Chondrocyte (in vitro differentiated cells): Measurements from ENCODE around the gene COQ2. TPM values are rescaled to one million over a fixed set of nuclear protein-coding genes. Genes with fewer than 3 reads are reported as not detected.

Source experiments
- DNase-seq: peaks from one replicate; pipeline ENCODE4 v3.0.0; 2021; ENCODE audit warnings: mixed read lengths, low spot score
- H3K27ac Mint-ChIP-seq: one replicate; pipeline ENCODE4 v1.8.0; 2021; ENCODE audit warnings: mild to moderate bottlenecking, moderate library complexity, mixed read lengths; ENCODE audit not compliant: unreplicated experiment
- H3K27me3 Mint-ChIP-seq: 2 replicates; pipeline ENCODE4 v1.8.0; 2021; ENCODE audit warnings: low read depth, mixed read lengths
- H3K36me3 Mint-ChIP-seq: 2 replicates; pipeline ENCODE4 v1.8.0; 2021; ENCODE audit warnings: low read depth, mixed read lengths
- H3K4me1 Mint-ChIP-seq: 2 replicates; pipeline ENCODE4 v1.8.0; 2021; ENCODE audit warnings: low read depth, mild to moderate bottlenecking, mixed read lengths
- H3K4me3 Mint-ChIP-seq: one replicate; pipeline ENCODE4 v1.8.0; 2021; ENCODE audit warnings: mild to moderate bottlenecking, moderate library complexity, mixed read lengths; ENCODE audit not compliant: unreplicated experiment
- H3K9me3 Mint-ChIP-seq: 2 replicates; pipeline ENCODE4 v1.8.0; 2021; ENCODE audit warnings: low read depth, mixed read lengths
- CTCF ChIP-seq: fragments of 200-600 bp; sonication (generic); IDR thresholded peaks from 2 replicates; pipeline ENCODE4 v1.5.0; 2021; ENCODE audit warnings: antibody characterized with exemption, mild to moderate bottlenecking, moderate library complexity
- total RNA-seq: library from RNA; stranded (reverse); gene quantifications from 3 replicates; pipeline ENCODE4 v1.2.1, GENCODE V29; 2021

The COQ2 gene
- total RNA-seq, 1 donor from 2014 or later: 8.5 TPM

- Mint-ChIP-seq H3K27me3 (peaks cover 18% of the 10 kb centered on the region), H3K4me3 (no peak overlapping the region), H3K4me1 (no peaks in the 10 kb centered on the region), H3K27ac (no peak overlapping the region), H3K9me3 (no peaks in the 10 kb centered on the region), H3K36me3 (no peaks in the 10 kb centered on the region)
- DNase-seq: no peak
- no peak for TF ChIP-seq CTCF
Measured at GRCh38 chr4:83323136-83323535, 38.5 kb upstream of the COQ2 start.

GRCh38 chr4:83320548-83320947 is 36.0 kb upstream of the COQ2 start:
- no peak for DNase-seq
- Mint-ChIP-seq H3K4me3 (no peak overlapping the region), H3K27me3 (peaks cover 15% of the 10 kb centered on the region), H3K27ac (no peak overlapping the region), H3K9me3 (no peaks in the 10 kb centered on the region), H3K4me1 (no peaks in the 10 kb centered on the region), H3K36me3 (no peaks in the 10 kb centered on the region)
- TF ChIP-seq CTCF: no peak

DNA sequence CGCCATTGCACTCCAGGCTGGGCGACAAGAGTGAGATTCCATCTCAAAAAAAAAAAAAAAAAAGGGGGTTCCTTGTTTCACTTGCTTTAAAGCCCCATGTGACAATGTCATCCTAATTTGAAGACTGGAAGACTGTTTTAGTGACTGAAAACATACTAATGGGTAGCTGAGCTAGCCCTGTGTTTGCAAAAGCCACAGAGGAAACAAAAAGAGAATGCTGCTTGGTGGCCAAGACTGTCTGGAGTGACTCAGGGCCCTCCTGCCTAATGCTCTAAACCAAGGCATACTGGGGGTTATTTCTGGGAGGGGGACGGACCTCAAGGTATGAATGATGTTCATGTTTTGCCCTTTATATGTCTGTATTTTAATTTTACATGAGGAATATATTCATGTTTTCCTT is 34.1 kb upstream of the COQ2 start:
- TF ChIP-seq CTCF: no peak
- Mint-ChIP-seq H3K4me1 (no peaks in the 10 kb centered on the region), H3K9me3 (no peaks in the 10 kb centered on the region), H3K27me3 (peaks cover 13% of the 10 kb centered on the region), H3K27ac (no peak overlapping the region), H3K36me3 (no peaks in the 10 kb centered on the region), H3K4me3 (no peak overlapping the region)
- no peak for DNase-seq

- no peaks in the 10 kb centered on the region for H3K36me3 Mint-ChIP-seq
- no peak for DNase-seq
- peaks cover 4% of the 10 kb centered on the region for H3K27me3 Mint-ChIP-seq
- H3K4me1 Mint-ChIP-seq: no peaks in the 10 kb centered on the region
- TF ChIP-seq CTCF: no peak
- no peak overlapping the region for H3K27ac Mint-ChIP-seq
- no peaks in the 10 kb centered on the region for H3K9me3 Mint-ChIP-seq
- H3K4me3 Mint-ChIP-seq: no peak overlapping the region
Measured at GRCh38 chr4:83317671-83318070, 33.1 kb upstream of the COQ2 start.

DNA sequence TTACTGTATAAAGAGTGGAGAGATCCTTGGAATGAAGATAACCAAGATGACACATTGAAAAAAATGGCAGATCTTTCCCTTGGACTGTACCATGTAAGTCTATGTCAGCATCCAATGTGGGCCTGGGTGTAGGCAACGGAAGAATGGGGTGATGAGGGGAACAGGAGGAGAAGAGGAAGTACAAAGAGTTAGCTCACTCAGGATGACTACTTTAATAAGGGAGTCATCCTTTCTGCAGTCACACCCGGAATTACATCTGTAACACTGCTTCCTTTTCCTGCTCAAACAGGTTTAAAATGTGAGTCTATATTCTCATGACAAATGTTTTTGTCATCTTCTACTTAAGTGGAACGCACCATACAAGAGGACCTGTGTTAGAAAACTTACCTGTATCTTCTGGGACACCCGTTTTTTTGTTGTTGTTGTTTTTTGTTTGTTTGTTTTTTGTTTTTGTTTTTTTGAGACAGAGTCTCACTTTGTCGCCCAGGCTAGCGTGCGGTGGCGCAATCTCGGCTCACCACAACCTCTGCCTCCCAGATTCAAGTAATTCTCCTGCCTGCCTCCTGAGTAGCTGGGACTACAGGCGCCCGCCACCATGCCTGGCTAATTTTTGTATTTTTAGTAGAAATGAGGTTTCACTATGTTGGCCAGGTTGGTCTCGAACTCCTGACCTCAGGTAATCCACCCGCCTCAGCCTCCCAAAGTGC is 32.0 kb upstream of the COQ2 start:
- TF ChIP-seq CTCF: no peak
- Mint-ChIP-seq H3K4me1 (no peaks in the 10 kb centered on the region), H3K27ac (no peak overlapping the region), H3K27me3 (no peaks in the 10 kb centered on the region), H3K36me3 (no peaks in the 10 kb centered on the region), H3K4me3 (no peak overlapping the region), H3K9me3 (no peaks in the 10 kb centered on the region)
- DNase-seq: no peak
